ENCODE data around the gene IGLL5. TPM values are rescaled to one million over a fixed set of nuclear protein-coding genes. Genes with fewer than 3 reads are reported as not detected.
A peak's percentile ranks its signal among the peaks of the same experiment; 100 is the strongest.

The IGLL5 gene
- total and polyA plus RNA-seq, 9 of the 15 experiments (the other 6 are each of a cell fraction or from before 2014, with no cell fraction given): not detected

DNA sequence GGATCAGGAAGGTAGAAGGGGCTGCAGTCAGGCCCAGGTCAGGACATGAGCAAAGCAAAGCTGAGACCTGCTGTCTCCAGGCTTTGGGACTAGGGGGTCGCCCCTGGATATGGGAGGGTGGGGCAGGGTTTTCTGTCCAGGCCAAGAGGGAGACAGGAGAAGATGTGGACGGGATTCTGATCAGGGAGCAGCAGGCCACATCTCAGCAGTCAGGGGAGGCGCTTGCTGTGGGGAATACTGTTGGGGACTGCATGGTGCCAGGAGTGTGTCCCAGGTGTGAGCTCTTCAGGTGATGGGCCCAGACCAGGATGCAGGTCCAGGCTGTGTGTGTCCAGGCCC, 29.3 kb downstream of the IGLL5 start:
- H3K27me3 ChIP-seq (ENCODE audit: control insufficient read depth in 2 of 2, insufficient read depth in 2 of 2, low read length in 2 of 2): peaks cover 33 to 96% of the 10 kb centered on the region in 2 experiments
- intact Hi-C loops (cut with micrococcal nuclease): no loop called here
- H3K9me1 ChIP-seq (ENCODE audit: control insufficient read depth, insufficient read depth, low read length): peaks cover 5% of the 10 kb centered on the region
- FAIRE-seq: no peak
- TF ChIP-seq FOS (IDR thresholded peaks at IDR 0.05; ENCODE audit: extremely low read depth, insufficient read length) (no peak), SIN3A (IDR thresholded peaks at IDR 0.05; ENCODE audit: borderline replicate concordance in 2 of 2, control insufficient read depth in 1 of 2, low read depth in 2 of 2, low read length in 2 of 2) (0 out of 4 replicates have a peak, but pooled peaks of 1 of the 2 experiments have one; percentile 48), YY1 (IDR thresholded peaks at IDR 0.05; ENCODE audit: borderline replicate concordance in 1 of 3, control insufficient read depth in 1 of 3, extremely low read depth in 1 of 3, insufficient read depth in 3 of 3, insufficient read length in 1 of 3, insufficient replicate concordance in 2 of 3, low read depth in 1 of 3, low read length in 2 of 3) (peak in 1 of 3 experiments; percentile 9), KDM2B (CRISPR knock-in tag; IDR thresholded peaks at IDR 0.05) (0 out of 2 replicates have a peak, but pooled peaks have one; percentile 36)
- TF ChIP-seq, protein P1, sequence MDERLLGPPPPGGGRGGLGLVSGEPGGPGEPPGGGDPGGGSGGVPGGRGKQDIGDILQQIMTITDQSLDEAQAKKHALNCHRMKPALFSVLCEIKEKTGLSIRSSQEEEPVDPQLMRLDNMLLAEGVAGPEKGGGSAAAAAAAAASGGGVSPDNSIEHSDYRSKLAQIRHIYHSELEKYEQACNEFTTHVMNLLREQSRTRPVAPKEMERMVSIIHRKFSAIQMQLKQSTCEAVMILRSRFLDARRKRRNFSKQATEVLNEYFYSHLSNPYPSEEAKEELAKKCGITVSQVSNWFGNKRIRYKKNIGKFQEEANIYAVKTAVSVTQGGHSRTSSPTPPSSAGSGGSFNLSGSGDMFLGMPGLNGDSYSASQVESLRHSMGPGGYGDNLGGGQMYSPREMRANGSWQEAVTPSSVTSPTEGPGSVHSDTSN (CRISPR knock-in tag; IDR thresholded peaks at IDR 0.05; ENCODE audit: low read depth): peak; percentile 6; the same call in 1 of the 2 replicates
- TF ChIP-seq, protein P1 (tag; conservative IDR thresholded peaks at IDR 0.05; ENCODE audit: low read depth): no peak
- H3K4me3 ChIP-seq: no peak overlapping the region
- no TSS peak for BruUV-seq (replicated peaks)
- no peak overlapping the region for H3K27ac ChIP-seq (ENCODE audit: extremely low read depth, low read depth, low read length)
- H3K4me1 ChIP-seq (replicated peaks in 1 of 2; ENCODE audit: control insufficient read depth in 2 of 2, insufficient read depth in 2 of 2, low read length in 2 of 2): no peaks in the 10 kb centered on the region
- in situ Hi-C loops (cut with MboI): no loop called here
- H3K9ac ChIP-seq (ENCODE audit: insufficient read depth in 1 of 2, low read depth in 2 of 2, low read length in 2 of 2): peak overlapping the region in 1 of 2 experiments; percentile 7; a peak in 1 of 4 replicates
- CTCF ChIA-PET (ENCODE audit: low intra/inter-chr PET ratio): interaction anchor here (1.0 kb wide), 1 partner anchor 43 kb away, joined by 3 read pairs; no protein-coding TSS in a partner anchor
- POLR2A ChIA-PET: interaction anchor here (0.7 to 6.0 kb wide), 14 partner anchors 8 to 372 kb away, joined by 3 to 30 read pairs (median 4); no protein-coding TSS in a partner anchor
- no peak overlapping the region for H2AFZ ChIP-seq (ENCODE audit: low read depth, low read length)
- peaks cover 89% of the 10 kb centered on the region for H4K20me1 ChIP-seq (replicated peaks; ENCODE audit: control insufficient read depth, insufficient read depth, low read length)
- H3K4me2 ChIP-seq (ENCODE audit: insufficient read depth, low read length): no peak overlapping the region
- H3K36me3 ChIP-seq (ENCODE audit: control insufficient read depth, insufficient read depth, low read length): no peaks in the 10 kb centered on the region
- H3K79me2 ChIP-seq (ENCODE audit: control insufficient read depth, insufficient read depth, low read length): no peaks in the 10 kb centered on the region
- peak; percentile 2; the same call in 2 of the 3 replicates for ATAC-seq
- peak in 2 of 4 experiments; percentile 51 to 53 for DNase-seq (ENCODE audit: extremely low read depth in 1 of 4, low spot score in 3 of 4)
- H3K9me3 ChIP-seq (replicated peaks; ENCODE audit: control insufficient read depth, insufficient read depth, low read depth, low read length): no peaks in the 10 kb centered on the region
- WGBS (ENCODE audit: insufficient coverage, low coverage, missing lambda C conversion rate): under 1% methylated on average over 3 of the region's 3 CpGs

All from K562 (cell line).